ENCODE measurements around the gene SCARB1.

Gene SCARB1

DNA sequence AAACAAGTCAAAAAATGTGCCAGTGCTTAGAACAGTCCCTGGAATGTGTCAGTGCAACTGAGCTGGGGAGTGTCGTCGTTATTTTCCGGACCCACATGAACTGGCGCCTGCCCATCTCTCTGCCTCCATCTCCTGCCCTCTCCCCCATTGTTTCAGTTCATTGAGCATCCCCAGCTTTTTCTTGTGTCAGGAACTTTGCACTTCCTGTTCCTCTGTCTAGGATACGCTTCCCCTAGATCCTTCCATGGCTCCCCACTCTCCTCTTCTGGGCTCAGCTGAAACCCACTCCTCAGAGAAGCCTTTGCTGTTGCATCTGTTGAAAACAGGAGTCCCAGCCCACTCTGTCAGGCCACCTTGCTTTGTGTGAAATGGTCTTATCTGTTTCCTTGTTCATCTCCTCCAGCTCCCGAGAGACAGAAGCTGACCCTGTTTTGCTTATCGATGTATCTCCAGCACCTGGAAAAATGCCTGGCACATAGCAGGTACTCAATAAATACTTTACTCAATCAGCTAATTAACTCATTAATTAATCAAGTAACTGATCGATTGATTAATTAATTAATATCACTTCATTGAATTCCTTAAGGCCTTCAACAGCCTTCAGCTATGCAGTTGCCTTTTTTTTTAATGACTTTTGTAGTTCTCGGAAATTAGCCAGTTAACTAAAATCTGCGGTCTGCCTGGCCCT lies 2.7 kb upstream of the SCARB1 start:
- no peak overlapping the region for H3K9ac ChIP-seq (ENCODE audit: low read length)
- H4K20me1 ChIP-seq (ENCODE audit: insufficient read depth, low read length): no peaks in the 10 kb centered on the region
- no peak for DNase-seq
- no peak overlapping the region for H3K27ac ChIP-seq (ENCODE audit: low read length)
- no peaks in the 10 kb centered on the region for H3K36me3 ChIP-seq (replicated peaks; ENCODE audit: insufficient read depth, low read length)
- H3K79me2 ChIP-seq (ENCODE audit: low read length): no peaks in the 10 kb centered on the region
- H3K9me2 ChIP-seq (replicated peaks; ENCODE audit: insufficient read depth, low read length): no peaks in the 10 kb centered on the region
- H3F3A ChIP-seq (ENCODE audit: insufficient read depth, low read length): no peaks in the 10 kb centered on the region
- H3K4me1 ChIP-seq (ENCODE audit: low read length): 0 out of 2 replicates have a peak, but pooled peaks cover 4% of the 10 kb centered on the region
- H3K9me3 ChIP-seq (replicated peaks; ENCODE audit: insufficient read depth, low read length): no peaks in the 10 kb centered on the region
- no peak for TF ChIP-seq EZH2phosphoT487 (IDR thresholded peaks at IDR 0.05; ENCODE audit: low read length)
- TF ChIP-seq EZH2 (optimal IDR thresholded peaks at IDR 0.05; ENCODE audit: low read depth, low read length): no peak
- TF ChIP-seq, protein P1, sequence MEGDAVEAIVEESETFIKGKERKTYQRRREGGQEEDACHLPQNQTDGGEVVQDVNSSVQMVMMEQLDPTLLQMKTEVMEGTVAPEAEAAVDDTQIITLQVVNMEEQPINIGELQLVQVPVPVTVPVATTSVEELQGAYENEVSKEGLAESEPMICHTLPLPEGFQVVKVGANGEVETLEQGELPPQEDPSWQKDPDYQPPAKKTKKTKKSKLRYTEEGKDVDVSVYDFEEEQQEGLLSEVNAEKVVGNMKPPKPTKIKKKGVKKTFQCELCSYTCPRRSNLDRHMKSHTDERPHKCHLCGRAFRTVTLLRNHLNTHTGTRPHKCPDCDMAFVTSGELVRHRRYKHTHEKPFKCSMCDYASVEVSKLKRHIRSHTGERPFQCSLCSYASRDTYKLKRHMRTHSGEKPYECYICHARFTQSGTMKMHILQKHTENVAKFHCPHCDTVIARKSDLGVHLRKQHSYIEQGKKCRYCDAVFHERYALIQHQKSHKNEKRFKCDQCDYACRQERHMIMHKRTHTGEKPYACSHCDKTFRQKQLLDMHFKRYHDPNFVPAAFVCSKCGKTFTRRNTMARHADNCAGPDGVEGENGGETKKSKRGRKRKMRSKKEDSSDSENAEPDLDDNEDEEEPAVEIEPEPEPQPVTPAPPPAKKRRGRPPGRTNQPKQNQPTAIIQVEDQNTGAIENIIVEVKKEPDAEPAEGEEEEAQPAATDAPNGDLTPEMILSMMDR (IDR thresholded peaks at IDR 0.05; ENCODE audit: low read length): no peak
- no peak overlapping the region for H3K4me2 ChIP-seq (ENCODE audit: low read depth, low read length)
- H3K4me3 ChIP-seq (ENCODE audit: low read length): no peak overlapping the region
- H3K27me3 ChIP-seq (replicated peaks; ENCODE audit: insufficient read depth, low read length): no peaks in the 10 kb centered on the region
- no peak overlapping the region for H2AFZ ChIP-seq (ENCODE audit: low read length)

DNA sequence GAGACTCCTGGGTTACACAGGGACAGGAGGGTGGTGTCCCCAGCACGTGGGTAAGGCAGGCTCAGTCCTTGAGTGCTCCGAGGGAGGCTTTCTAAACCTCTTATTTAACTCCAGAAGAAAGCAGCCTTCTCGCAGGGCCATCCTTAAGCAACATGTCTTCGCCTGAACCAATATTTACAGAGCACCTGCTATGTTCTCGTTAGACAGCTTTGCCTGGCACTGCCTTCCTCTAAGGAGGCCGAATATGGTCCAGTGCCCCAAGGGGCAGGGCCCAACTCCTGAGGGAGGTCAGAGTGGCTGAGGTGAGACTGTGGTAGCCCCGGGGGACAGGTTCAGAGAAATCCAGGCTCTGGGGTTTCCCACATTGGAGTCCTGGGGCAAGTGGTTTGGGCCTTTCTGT lies 2.1 kb upstream of the SCARB1 start:
- no peaks in the 10 kb centered on the region for H3F3A ChIP-seq (ENCODE audit: insufficient read depth, low read length)
- H3K4me2 ChIP-seq (ENCODE audit: low read depth, low read length): no peak overlapping the region
- no peak overlapping the region for H3K4me3 ChIP-seq (ENCODE audit: low read length)
- no peaks in the 10 kb centered on the region for H3K79me2 ChIP-seq (ENCODE audit: low read length)
- no peaks in the 10 kb centered on the region for H3K9me2 ChIP-seq (replicated peaks; ENCODE audit: insufficient read depth, low read length)
- DNase-seq: no peak
- H4K20me1 ChIP-seq (ENCODE audit: insufficient read depth, low read length): no peaks in the 10 kb centered on the region
- H3K4me1 ChIP-seq (ENCODE audit: low read length): 0 out of 2 replicates have a peak, but pooled peaks cover 4% of the 10 kb centered on the region
- H3K27ac ChIP-seq (ENCODE audit: low read length): no peak overlapping the region
- no peak overlapping the region for H2AFZ ChIP-seq (ENCODE audit: low read length)
- H3K9ac ChIP-seq (ENCODE audit: low read length): no peak overlapping the region
- no peaks in the 10 kb centered on the region for H3K36me3 ChIP-seq (replicated peaks; ENCODE audit: insufficient read depth, low read length)
- no peak for TF ChIP-seq EZH2phosphoT487 (IDR thresholded peaks at IDR 0.05; ENCODE audit: low read length)
- TF ChIP-seq, protein P1 (IDR thresholded peaks at IDR 0.05; ENCODE audit: low read length): no peak
- no peak for TF ChIP-seq EZH2 (optimal IDR thresholded peaks at IDR 0.05; ENCODE audit: low read depth, low read length)
- no peaks in the 10 kb centered on the region for H3K27me3 ChIP-seq (replicated peaks; ENCODE audit: insufficient read depth, low read length)
- H3K9me3 ChIP-seq (replicated peaks; ENCODE audit: insufficient read depth, low read length): no peaks in the 10 kb centered on the region

DNA sequence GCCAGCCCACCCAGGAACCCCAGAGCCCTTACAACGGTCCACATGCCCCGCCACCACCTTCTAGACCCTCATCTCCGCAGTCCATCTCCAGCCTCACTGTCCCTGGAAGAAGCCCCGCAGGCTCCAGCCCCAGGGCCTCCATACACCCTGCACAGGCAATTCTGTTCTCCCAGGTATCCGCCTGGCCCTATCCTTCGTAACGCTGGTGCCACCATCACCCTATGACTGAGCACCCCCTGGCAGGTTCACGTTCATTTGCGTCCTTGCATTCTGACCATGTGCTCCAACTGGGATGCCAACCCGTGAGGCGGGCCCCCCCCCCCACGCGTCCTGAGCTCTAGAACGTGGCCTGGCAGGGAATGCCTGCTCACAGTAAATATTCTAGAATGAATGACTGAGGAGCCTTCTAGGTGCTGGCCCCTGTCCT lies 675 bp upstream of the SCARB1 start:
- peak overlapping the region; percentile 46; the same call in 1 of the 2 replicates for H3K9ac ChIP-seq (ENCODE audit: low read length)
- H3K9me3 ChIP-seq (replicated peaks; ENCODE audit: insufficient read depth, low read length): no peaks in the 10 kb centered on the region
- H3K36me3 ChIP-seq (replicated peaks; ENCODE audit: insufficient read depth, low read length): no peaks in the 10 kb centered on the region
- 0 out of 2 replicates have a peak, but pooled peaks cover 4% of the 10 kb centered on the region for H3K4me1 ChIP-seq (ENCODE audit: low read length)
- H3K27ac ChIP-seq (ENCODE audit: low read length): no peak overlapping the region
- no peak for DNase-seq
- H2AFZ ChIP-seq (ENCODE audit: low read length): peak overlapping the region; percentile 63
- H3K4me3 ChIP-seq (ENCODE audit: low read length): peak overlapping the region; percentile 43; the same call in 1 of the 2 replicates
- no peaks in the 10 kb centered on the region for H3K27me3 ChIP-seq (replicated peaks; ENCODE audit: insufficient read depth, low read length)
- peak overlapping the region; percentile 39; the same call in 1 of the 2 replicates for H3K4me2 ChIP-seq (ENCODE audit: low read depth, low read length)
- TF ChIP-seq, protein P1 (IDR thresholded peaks at IDR 0.05; ENCODE audit: low read length): no peak
- TF ChIP-seq EZH2 (optimal IDR thresholded peaks at IDR 0.05; ENCODE audit: low read depth, low read length) (no peak), EZH2phosphoT487 (IDR thresholded peaks at IDR 0.05; ENCODE audit: low read length) (no peak)
- no peaks in the 10 kb centered on the region for H3K79me2 ChIP-seq (ENCODE audit: low read length)
- no peaks in the 10 kb centered on the region for H3F3A ChIP-seq (ENCODE audit: insufficient read depth, low read length)
- H3K9me2 ChIP-seq (replicated peaks; ENCODE audit: insufficient read depth, low read length): no peaks in the 10 kb centered on the region
- H4K20me1 ChIP-seq (ENCODE audit: insufficient read depth, low read length): no peaks in the 10 kb centered on the region
